Loucy (cell line): ENCODE results near the gene SNRNP200.

Experiments
- H2AFZ ChIP-seq: fragments of 200-600 bp; sonication (generic); 2 replicates; pipeline ENCODE4 v1.6.0; 2016; ENCODE audit warnings: antibody characterized with exemption, mild to moderate bottlenecking, low read length, moderate library complexity
- H3F3A ChIP-seq: fragments of 200-600 bp; 2 replicates; pipeline ENCODE4 v1.6.0; 2016; ENCODE audit warnings: antibody characterized with exemption, low read depth, mild to moderate bottlenecking
- H3K27me3 ChIP-seq: fragments of 200-600 bp; sonication (generic); 2 replicates; pipeline ENCODE4 v1.6.1; 2014; ENCODE audit warnings: low read length, mild to moderate bottlenecking; ENCODE audit not compliant: insufficient read depth, poor library complexity, severe bottlenecking
- H3K36me3 ChIP-seq: fragments of 200-600 bp; sonication (generic); 2 replicates; pipeline ENCODE4 v1.6.1; 2016; ENCODE audit warnings: low read length; ENCODE audit not compliant: insufficient read depth
- H3K4me1 ChIP-seq: fragments of 200-600 bp; sonication (generic); 2 replicates; pipeline ENCODE4 v1.5.1; 2014; ENCODE audit warnings: low read length, mild to moderate bottlenecking; ENCODE audit not compliant: insufficient read depth, poor library complexity, severe bottlenecking
- H3K4me2 ChIP-seq: fragments of 200-600 bp; sonication (generic); 2 replicates; pipeline ENCODE4 v1.6.0; 2014; ENCODE audit warnings: antibody characterized with exemption, low read length, low read depth, mild to moderate bottlenecking; ENCODE audit not compliant: poor library complexity, severe bottlenecking
- H3K4me3 ChIP-seq: fragments of 200-600 bp; sonication (generic); 2 replicates; pipeline ENCODE4 v1.5.1; 2014; ENCODE audit warnings: low read length, mild to moderate bottlenecking, mixed read lengths; ENCODE audit not compliant: poor library complexity, severe bottlenecking
- H3K79me2 ChIP-seq: fragments of 200-600 bp; sonication (generic); 2 replicates; pipeline ENCODE4 v1.6.1; 2014; ENCODE audit warnings: low read length; ENCODE audit not compliant: insufficient read depth
- H3K9ac ChIP-seq: fragments of 200-600 bp; sonication (generic); 2 replicates; pipeline ENCODE4 v1.6.0; 2014; ENCODE audit warnings: mild to moderate bottlenecking, low read depth, low read length, moderate library complexity; ENCODE audit not compliant: poor library complexity, severe bottlenecking
- H3K9me2 ChIP-seq: fragments of 200-600 bp; sonication (generic); replicated peaks from 2 replicates; pipeline ENCODE4 v1.6.1; 2016; ENCODE audit warnings: low read depth, low read length, mixed read lengths
- H3K9me3 ChIP-seq: fragments of 200-600 bp; sonication (generic); 2 replicates; pipeline ENCODE4 v1.6.1; 2014; ENCODE audit warnings: mild to moderate bottlenecking, antibody characterized with exemption, low read length, low read depth; ENCODE audit not compliant: insufficient read depth
- H4K20me1 ChIP-seq: fragments of 200-600 bp; sonication (generic); 2 replicates; pipeline ENCODE4 v1.6.0; 2014; ENCODE audit warnings: antibody characterized with exemption, low read length, mild to moderate bottlenecking; ENCODE audit not compliant: insufficient read depth, poor library complexity, severe bottlenecking
- EZH2phosphoT487 ChIP-seq: fragments of 200-600 bp; IDR thresholded peaks from 2 replicates; pipeline ENCODE4 v1.6.1; 2018; ENCODE audit warnings: antibody characterized with exemption, mild to moderate bottlenecking, moderate library complexity, borderline replicate concordance
- TF ChIP-seq, protein P1 (sequence below): fragments of 200-600 bp; sonication (generic); conservative IDR thresholded peaks from 2 replicates; pipeline ENCODE4 v1.5.1; 2014; ENCODE audit warnings: mild to moderate bottlenecking, antibody characterized with exemption, low read length

SNRNP200 gene

DNA sequence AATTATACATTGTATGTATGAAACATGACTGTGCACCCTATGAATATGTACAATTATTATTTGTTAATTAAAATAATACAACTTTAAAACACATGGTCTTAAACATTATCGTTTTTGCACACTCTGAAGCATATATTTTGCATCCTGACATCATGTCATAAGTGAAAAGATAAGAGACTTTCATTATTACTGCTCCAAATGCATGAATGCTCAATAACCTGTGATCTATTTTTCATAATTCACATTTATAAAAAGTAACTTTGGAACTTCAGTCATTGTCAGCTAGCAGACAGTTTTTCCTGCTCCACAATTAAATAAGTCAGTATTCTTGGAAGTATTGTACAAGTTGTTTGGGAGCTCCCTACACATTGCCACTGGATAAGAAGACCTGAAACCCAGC lies 18.5 kb upstream of the SNRNP200 start:
- Histone ChIP-seq H3K4me2 (no peak overlapping the region), H3K9ac (no peak overlapping the region), H3K36me3 (no peaks in the 10 kb centered on the region; the same call in 1 of the 2 replicates), H2AFZ (no peak overlapping the region), H3K4me3 (no peak overlapping the region), H3F3A (no peaks in the 10 kb centered on the region), H3K27me3 (no peaks in the 10 kb centered on the region), H4K20me1 (peaks cover 4% of the 10 kb centered on the region), H3K79me2 (peaks cover 54% of the 10 kb centered on the region), H3K4me1 (peaks cover 32% of the 10 kb centered on the region), H3K9me2 (no peaks in the 10 kb centered on the region), H3K9me3 (no peaks in the 10 kb centered on the region)
- no peak for TF ChIP-seq EZH2phosphoT487
- TF ChIP-seq, protein P1, sequence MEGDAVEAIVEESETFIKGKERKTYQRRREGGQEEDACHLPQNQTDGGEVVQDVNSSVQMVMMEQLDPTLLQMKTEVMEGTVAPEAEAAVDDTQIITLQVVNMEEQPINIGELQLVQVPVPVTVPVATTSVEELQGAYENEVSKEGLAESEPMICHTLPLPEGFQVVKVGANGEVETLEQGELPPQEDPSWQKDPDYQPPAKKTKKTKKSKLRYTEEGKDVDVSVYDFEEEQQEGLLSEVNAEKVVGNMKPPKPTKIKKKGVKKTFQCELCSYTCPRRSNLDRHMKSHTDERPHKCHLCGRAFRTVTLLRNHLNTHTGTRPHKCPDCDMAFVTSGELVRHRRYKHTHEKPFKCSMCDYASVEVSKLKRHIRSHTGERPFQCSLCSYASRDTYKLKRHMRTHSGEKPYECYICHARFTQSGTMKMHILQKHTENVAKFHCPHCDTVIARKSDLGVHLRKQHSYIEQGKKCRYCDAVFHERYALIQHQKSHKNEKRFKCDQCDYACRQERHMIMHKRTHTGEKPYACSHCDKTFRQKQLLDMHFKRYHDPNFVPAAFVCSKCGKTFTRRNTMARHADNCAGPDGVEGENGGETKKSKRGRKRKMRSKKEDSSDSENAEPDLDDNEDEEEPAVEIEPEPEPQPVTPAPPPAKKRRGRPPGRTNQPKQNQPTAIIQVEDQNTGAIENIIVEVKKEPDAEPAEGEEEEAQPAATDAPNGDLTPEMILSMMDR: no peak

DNA sequence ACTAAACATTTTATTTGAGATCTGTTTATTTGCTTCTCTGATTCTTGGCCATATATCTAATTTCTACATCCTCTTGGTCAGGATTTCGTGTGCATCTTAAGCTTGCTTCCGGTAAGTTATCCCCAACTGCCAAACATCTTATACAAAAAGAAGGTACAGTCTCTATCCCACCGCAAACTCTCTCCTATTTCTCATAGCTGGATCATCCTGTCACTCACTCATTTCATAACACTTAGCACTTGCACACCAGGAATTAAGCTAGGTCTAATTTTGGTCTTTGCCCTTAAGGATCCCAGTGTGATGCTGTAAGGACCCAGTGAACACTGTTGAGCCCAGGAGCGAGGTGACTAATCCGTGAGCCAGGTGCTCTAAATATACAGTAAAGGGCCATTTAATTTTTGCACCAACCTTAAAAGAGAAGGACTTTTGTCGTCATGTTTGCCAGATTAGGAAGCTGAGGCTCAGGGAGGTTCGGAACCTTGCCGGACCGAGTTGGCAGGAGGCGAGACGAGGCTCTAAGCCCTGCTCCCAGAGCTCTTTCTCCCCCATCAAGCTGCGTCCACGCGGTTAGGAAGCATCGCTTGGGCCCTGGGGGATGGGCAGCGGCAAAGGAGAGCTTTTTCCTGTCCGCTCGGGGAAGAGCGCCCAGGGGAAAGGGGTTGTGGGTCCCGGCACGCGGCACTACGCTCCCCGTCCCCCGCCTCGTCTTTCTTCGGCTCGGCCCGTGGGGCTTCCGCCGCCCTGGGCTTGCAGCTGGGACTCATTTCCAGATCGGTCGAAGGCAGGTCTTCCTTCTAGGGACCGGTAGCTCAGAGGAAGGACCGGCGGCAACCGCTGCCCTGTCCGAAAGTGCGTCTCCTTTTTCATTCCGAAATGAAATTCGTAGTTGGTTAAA lies 15.6 kb upstream of the SNRNP200 start:
- Histone ChIP-seq H3K9me2 (no peaks in the 10 kb centered on the region), H3K4me1 (peaks cover 40% of the 10 kb centered on the region), H3K9ac (peak overlapping the region; percentile 84), H3K27me3 (no peaks in the 10 kb centered on the region), H3K4me3 (peak overlapping the region; percentile 78), H3K36me3 (no peaks in the 10 kb centered on the region), H3K9me3 (no peaks in the 10 kb centered on the region), H2AFZ (peak overlapping the region; percentile 80), H3K79me2 (peaks cover 25% of the 10 kb centered on the region), H4K20me1 (no peaks in the 10 kb centered on the region), H3F3A (no peaks in the 10 kb centered on the region), H3K4me2 (peak overlapping the region; percentile 94)
- no peak for TF ChIP-seq EZH2phosphoT487
- TF ChIP-seq, protein P1: no peak

DNA sequence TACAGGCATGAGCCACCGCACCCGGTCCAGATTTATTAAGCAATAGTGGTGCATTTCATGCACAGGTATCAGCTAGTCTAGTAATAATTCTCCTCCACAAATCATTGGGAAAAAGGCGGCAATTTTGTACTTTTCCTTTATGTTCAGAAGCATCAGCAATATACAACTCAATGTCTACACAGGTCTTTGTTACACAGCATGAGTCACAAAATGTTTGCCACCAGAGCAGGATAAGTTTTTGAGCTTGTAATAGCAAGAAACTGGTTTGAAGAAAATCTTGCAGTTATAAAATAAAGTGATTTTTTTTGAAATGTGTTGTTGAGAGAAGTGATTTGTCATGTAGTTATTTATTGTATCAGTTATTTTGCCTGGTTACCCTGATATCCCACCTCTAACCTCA lies 15.0 kb upstream of the SNRNP200 start:
- no peaks in the 10 kb centered on the region for H3K9me3 ChIP-seq
- peaks cover 46% of the 10 kb centered on the region for H3K4me1 ChIP-seq
- H3K4me2 ChIP-seq: peak overlapping the region; percentile 94
- H3F3A ChIP-seq: no peaks in the 10 kb centered on the region
- H3K9me2 ChIP-seq: no peaks in the 10 kb centered on the region
- H3K9ac ChIP-seq: peak overlapping the region; percentile 84
- H2AFZ ChIP-seq: no peak overlapping the region
- no peak for TF ChIP-seq EZH2phosphoT487
- TF ChIP-seq, protein P1: no peak
- H3K4me3 ChIP-seq: peak overlapping the region; percentile 78
- peaks cover 19% of the 10 kb centered on the region for H3K79me2 ChIP-seq
- no peaks in the 10 kb centered on the region for H3K27me3 ChIP-seq
- no peaks in the 10 kb centered on the region for H3K36me3 ChIP-seq
- H4K20me1 ChIP-seq: no peaks in the 10 kb centered on the region
